ENCODE data around the gene SMYD3. TPM values are rescaled to one million over a fixed set of nuclear protein-coding genes. Genes with fewer than 3 reads are reported as not detected.

SMYD3 gene
- polyA plus RNA-seq, 3 donors = 4.8 to 12.4 (median 7.1) TPM

- H3K27ac ChIP-seq (ENCODE audit: low read depth, low read length) = no peak overlapping the region
- WGBS, 3 donors = 94 to 95% (median 95%) methylated on average over 3 of the region's 3 CpGs
Observed at GRCh38 chr1:246275036-246275435, 232.0 kb downstream of the SMYD3 start.

GRCh38 chr1:246274186-246274585 lies 232.9 kb downstream of the SMYD3 start:
- WGBS, 3 donors = 77 to 83% (median 81%) methylated on average over 2 of the region's 2 CpGs
- H3K27ac ChIP-seq (ENCODE audit: low read depth, low read length) = no peak overlapping the region

- no peak overlapping the region for H3K27ac ChIP-seq (ENCODE audit: low read depth, low read length)
- WGBS, 3 donors = 95 to 99% (median 95%) methylated on average over 4 of the region's 4 CpGs
Observed at GRCh38 chr1:246271516-246271915, 235.6 kb downstream of the SMYD3 start.

- no peak overlapping the region for H3K27ac ChIP-seq (ENCODE audit: low read depth, low read length)
Observed at GRCh38 chr1:246270236-246270635, 236.8 kb downstream of the SMYD3 start.

GRCh38 chr1:246269466-246269865 lies 237.6 kb downstream of the SMYD3 start:
- WGBS, 3 donors = 94 to 99% (median 96%) methylated on average over 7 of the region's 7 CpGs
- no peak overlapping the region for H3K27ac ChIP-seq (ENCODE audit: low read depth, low read length)

- WGBS, 3 donors = 75 to 87% (median 87%) methylated on average over 5 of the region's 5 CpGs
- no peak overlapping the region for H3K27ac ChIP-seq (ENCODE audit: low read depth, low read length)
Observed at GRCh38 chr1:246267896-246268295, 239.2 kb downstream of the SMYD3 start.

- no peak overlapping the region for H3K27ac ChIP-seq (ENCODE audit: low read depth, low read length)
- WGBS, 3 donors = 84 to 87% (median 87%) methylated on average over 3 of the region's 3 CpGs
Observed at GRCh38 chr1:246267426-246267825, 239.7 kb downstream of the SMYD3 start.

- no peak overlapping the region for H3K27ac ChIP-seq (ENCODE audit: low read depth, low read length)
- 77 to 87% (median 83%) methylated on average over 2 of the region's 2 CpGs for WGBS, 3 donors
Observed at GRCh38 chr1:246265481-246265880, 241.6 kb downstream of the SMYD3 start.

GRCh38 chr1:246262281-246262680 lies 244.8 kb downstream of the SMYD3 start:
- WGBS, 3 donors = 72 to 94% (median 91%) methylated on average over 6 of the region's 6 CpGs
- no peak overlapping the region for H3K27ac ChIP-seq (ENCODE audit: low read depth, low read length)

- WGBS, 3 donors = 83 to 93% (median 84%) methylated on average over 3 of the region's 3 CpGs
- no peak overlapping the region for H3K27ac ChIP-seq (ENCODE audit: low read depth, low read length)
Observed at GRCh38 chr1:246261639-246262038, 245.4 kb downstream of the SMYD3 start.

- WGBS, 3 donors = 97 to 99% (median 97%) methylated on average over 4 of the region's 4 CpGs
- no peak overlapping the region for H3K27ac ChIP-seq (ENCODE audit: low read depth, low read length)
Observed at GRCh38 chr1:246258250-246258649, 248.8 kb downstream of the SMYD3 start.

- 80 to 93% (median 90%) methylated on average over 2 of the region's 2 CpGs for WGBS, 3 donors
- no peak overlapping the region for H3K27ac ChIP-seq (ENCODE audit: low read depth, low read length)
Observed at GRCh38 chr1:246255773-246256172, 251.3 kb downstream of the SMYD3 start.

GRCh38 chr1:246254854-246255253 lies 252.2 kb downstream of the SMYD3 start:
- WGBS, 3 donors = 79 to 90% (median 80%) methylated on average over 2 of the region's 2 CpGs
- no peak overlapping the region for H3K27ac ChIP-seq (ENCODE audit: low read depth, low read length)

- H3K27ac ChIP-seq (ENCODE audit: low read depth, low read length) = no peak overlapping the region
- 89 to 97% (median 94%) methylated on average over 1 of the region's 1 CpG for WGBS, 3 donors
Observed at GRCh38 chr1:246246430-246246829, 260.6 kb downstream of the SMYD3 start.

- no peak overlapping the region for H3K27ac ChIP-seq (ENCODE audit: low read depth, low read length)
- WGBS, 3 donors = 89 to 92% (median 92%) methylated on average over 1 of the region's 1 CpG
Observed at GRCh38 chr1:246245541-246245940, 261.5 kb downstream of the SMYD3 start.

- WGBS, 3 donors = 79 to 85% (median 83%) methylated on average over 3 of the region's 3 CpGs
- no peak overlapping the region for H3K27ac ChIP-seq (ENCODE audit: low read depth, low read length)
Observed at GRCh38 chr1:246232126-246232525, 275.0 kb downstream of the SMYD3 start.

- H3K27ac ChIP-seq (ENCODE audit: low read depth, low read length) = no peak overlapping the region
- 64 to 83% (median 68%) methylated on average over 2 of the region's 2 CpGs for WGBS, 3 donors
Observed at GRCh38 chr1:246226041-246226440, 281.0 kb downstream of the SMYD3 start.

- H3K27ac ChIP-seq (ENCODE audit: low read depth, low read length) = no peak overlapping the region
- WGBS, 3 donors = 94 to 97% (median 94%) methylated on average over 14 of the region's 14 CpGs
Observed at GRCh38 chr1:246221485-246222255, 285.4 kb downstream of the SMYD3 start.

- no peak overlapping the region for H3K27ac ChIP-seq (ENCODE audit: low read depth, low read length)
- 95 to 99% (median 95%) methylated on average over 8 of the region's 8 CpGs for WGBS, 3 donors
Observed at GRCh38 chr1:246220495-246221065, 286.5 kb downstream of the SMYD3 start.

GRCh38 chr1:246219508-246220030 lies 287.5 kb downstream of the SMYD3 start:
- H3K27ac ChIP-seq (ENCODE audit: low read depth, low read length) = no peak overlapping the region
- 52 to 72% (median 66%) methylated on average over 11 of the region's 11 CpGs for WGBS, 3 donors

All from adipose tissue (tissue), 3 donors.